HG03354 (cell line): ENCODE measurements around the gene LGALSL.

Experiments used
- ATAC-seq: cut with Tn5 transposase; IDR thresholded peaks from one replicate; pipeline ENCODE4 v1.9.1; 2021; ENCODE audit warnings: mild to moderate bottlenecking; ENCODE audit not compliant: unreplicated experiment, poor library complexity, severe bottlenecking

Gene LGALSL

GRCh38 chr2:64488050-64488974, 34.4 kb downstream of the LGALSL start:
- peak; percentile 60 for ATAC-seq

DNA sequence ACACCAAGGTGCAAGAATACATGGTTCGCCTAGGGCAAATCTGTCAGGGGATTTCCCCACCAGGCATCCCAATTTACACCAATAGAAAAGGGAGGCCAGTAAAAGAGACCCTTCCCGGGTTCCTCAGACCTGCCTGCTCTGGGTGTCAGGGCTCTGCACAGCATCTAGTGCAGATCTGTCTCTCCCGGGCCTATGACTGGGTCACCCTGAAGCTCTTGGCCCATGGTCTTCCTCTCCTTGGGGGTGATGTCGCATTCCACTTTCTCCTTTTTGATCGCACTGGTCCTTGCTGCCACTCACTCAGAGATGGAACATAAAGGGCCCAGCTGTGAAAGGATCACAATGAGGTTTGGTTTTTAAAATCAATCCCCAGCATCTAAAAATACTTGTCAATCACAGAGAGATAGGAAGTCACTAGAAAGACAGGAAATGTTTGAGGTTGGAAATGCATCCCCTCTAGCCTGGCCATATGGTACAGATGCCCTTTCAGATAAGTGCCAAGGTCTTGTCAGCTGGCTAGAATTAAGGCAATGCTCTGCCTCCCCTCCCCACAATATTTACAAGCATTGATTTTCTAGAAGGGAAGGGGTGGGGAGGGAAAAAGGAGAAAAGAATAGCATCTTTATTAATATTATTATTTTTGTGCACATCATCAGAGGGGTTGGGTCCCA, 35.3 kb downstream of the LGALSL start:
- no peak for ATAC-seq

- no peak for ATAC-seq
These were observed 37.5 kb downstream of the LGALSL start for GRCh38 chr2:64491426-64491825.

- ATAC-seq = no peak
These were observed 38.3 kb downstream of the LGALSL start for GRCh38 chr2:64492272-64492671.

DNA sequence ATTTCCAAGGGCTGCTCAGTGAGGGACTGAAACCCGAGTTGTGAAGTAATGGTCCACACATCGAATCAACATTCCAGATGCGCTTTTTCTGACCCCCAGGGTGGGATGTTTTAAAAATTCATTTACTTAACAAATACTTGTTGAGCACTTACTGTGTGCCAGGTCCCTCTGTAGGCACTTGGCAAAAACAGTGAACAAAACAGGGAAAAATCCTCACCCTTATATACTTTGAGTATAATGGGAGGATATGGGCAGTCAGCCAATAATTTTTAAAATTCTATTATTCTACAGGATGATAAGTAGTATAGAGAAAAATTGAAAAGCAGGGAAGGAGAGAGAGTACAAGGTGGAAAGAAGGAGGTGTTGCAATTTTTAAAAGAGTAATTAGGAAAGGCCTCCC, 38.9 kb downstream of the LGALSL start:
- ATAC-seq = no peak

DNA sequence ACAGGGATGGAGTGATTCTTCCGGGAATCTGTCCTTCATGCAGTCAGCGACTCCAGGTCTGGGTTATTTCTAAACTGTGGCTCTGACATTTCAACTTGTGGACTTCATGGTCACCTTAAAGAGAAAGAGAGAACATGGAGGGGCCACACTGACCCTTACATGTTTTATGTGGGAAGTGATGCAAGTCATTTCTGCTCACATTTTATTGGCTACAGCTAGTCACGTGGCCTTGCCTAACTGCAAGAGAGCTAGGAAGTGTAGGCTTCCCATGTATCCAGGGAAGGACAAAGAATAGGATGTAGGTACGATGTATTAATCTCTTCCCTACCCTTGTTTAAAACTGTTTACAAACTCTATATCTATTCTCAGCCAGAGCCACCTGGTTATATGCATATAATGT, 39.8 kb downstream of the LGALSL start:
- no peak for ATAC-seq

GRCh38 chr2:64498438-64498837, 44.5 kb downstream of the LGALSL start:
- ATAC-seq = no peak

DNA sequence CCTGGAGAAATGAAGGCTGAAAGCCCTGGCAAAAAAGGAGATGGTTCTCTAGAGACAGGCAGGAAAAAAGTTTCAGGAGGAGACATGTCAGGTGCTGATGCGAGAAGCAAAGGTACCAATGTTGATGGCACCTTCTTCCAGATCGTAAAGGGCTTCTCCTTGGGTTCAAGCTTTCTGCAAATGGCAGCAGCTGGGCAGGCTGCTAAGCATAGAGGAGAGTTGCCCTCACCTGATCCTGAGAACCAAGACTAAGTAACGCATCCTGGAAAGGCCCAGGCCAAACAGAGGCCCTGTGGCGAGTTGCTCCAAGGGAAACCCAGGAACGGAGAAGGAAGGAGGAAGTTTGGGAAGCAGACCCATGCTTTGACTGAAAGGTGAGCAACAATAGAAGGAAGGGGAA, 46.6 kb downstream of the LGALSL start:
- no peak for ATAC-seq

DNA sequence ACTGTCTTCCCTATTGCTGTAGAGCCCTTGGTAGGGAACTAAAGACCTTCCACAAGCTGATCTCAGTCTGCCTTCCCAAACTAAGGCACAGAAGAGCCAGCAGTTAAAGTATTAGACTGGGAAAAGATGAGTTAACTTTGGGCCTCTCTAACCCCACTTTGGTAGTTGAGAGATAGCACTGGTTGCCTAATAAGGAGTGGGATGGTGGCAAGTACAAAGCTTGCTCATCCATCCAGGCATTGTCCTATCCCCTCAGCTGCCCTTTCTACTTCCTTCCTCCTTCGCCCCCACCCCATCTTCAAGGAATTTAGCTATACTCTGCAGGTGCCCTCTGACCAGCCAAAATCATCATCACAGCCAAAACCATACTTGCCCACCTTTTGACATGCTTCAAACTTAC, 48.0 kb downstream of the LGALSL start:
- ATAC-seq = no peak

DNA sequence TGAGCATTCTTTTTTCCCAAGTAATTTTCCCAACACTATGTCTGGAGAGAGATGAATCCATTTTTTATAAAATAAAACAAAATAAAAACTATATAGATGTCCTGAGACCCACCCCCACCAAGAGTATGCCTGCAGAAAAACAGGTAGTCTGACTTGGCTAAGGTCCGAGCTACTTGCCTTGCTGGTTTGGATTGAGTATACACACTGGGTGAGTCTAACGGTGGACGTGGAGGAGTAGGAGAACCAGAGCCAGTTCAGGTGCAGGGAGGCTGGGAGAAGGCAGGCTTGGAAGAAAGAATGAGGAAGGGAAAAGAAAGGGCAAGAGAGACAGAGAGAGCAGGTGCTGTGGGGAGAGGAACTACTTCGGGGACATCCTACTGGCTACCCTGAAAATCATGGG, 48.9 kb downstream of the LGALSL start:
- no peak for ATAC-seq

GRCh38 chr2:64504774-64505720, 51.1 kb downstream of the LGALSL start:
- no peak for ATAC-seq

GRCh38 chr2:64506686-64507085, 52.7 kb downstream of the LGALSL start:
- no peak for ATAC-seq
